ENCODE results near the gene ZNF644. TPM values are rescaled to one million over a fixed set of nuclear protein-coding genes. Genes with fewer than 3 reads are reported as not detected.

ZNF644 gene
- total and polyA plus RNA-seq, 4 donors: 12.2 to 121 (median 35.5) TPM

DNA sequence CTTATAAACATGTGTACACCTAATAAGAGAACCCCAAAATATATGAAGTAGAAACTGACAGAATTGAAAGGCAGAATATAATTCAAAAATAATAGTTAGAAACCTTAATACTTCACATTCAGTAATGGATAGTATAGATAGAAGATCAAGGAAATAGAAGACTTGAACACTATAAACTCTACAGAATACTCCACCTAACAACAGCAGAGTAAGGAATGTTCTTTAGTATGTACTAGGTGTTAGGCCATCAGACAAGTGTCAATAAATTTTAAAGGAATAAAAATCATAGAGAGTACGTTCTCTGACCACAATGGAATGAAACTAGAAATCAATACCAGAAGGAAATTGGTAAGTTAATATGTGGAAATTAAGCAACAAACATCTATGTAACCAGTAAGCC, 16.6 kb downstream of the ZNF644 start:
- Histone ChIP-seq H3K9ac (ENCODE audit: insufficient read depth in 1 of 2, low read length in 2 of 2) (no peak overlapping the region), H3K36me3 (ENCODE audit: control insufficient read depth in 4 of 4, insufficient read depth in 4 of 4, low read length in 4 of 4) (peaks cover 0 to 2% (median 0%) of the 10 kb centered on the region in 4 donors), H3K27me3 (ENCODE audit: control insufficient read depth in 3 of 3, insufficient read depth in 3 of 3, low read length in 2 of 3) (no peaks in the 10 kb centered on the region), H3K4me3 (no peak overlapping the region), H3K4me1 (ENCODE audit: control insufficient read depth in 5 of 5, insufficient read depth in 5 of 5, low read length in 5 of 5) (peaks cover 0 to 10% (median 0%) of the 10 kb centered on the region in 5 donors), H3K27ac (ENCODE audit: low read depth in 1 of 2, low read length in 1 of 2) (no peak overlapping the region), H3K9me3 (ENCODE audit: control insufficient read depth in 4 of 4, insufficient read depth in 3 of 4, low read length in 3 of 4) (no peaks in the 10 kb centered on the region)
- WGBS, 2 donors: 38 to 79% methylated on average over 1 of the region's 1 CpG
- TF ChIP-seq, protein P1, sequence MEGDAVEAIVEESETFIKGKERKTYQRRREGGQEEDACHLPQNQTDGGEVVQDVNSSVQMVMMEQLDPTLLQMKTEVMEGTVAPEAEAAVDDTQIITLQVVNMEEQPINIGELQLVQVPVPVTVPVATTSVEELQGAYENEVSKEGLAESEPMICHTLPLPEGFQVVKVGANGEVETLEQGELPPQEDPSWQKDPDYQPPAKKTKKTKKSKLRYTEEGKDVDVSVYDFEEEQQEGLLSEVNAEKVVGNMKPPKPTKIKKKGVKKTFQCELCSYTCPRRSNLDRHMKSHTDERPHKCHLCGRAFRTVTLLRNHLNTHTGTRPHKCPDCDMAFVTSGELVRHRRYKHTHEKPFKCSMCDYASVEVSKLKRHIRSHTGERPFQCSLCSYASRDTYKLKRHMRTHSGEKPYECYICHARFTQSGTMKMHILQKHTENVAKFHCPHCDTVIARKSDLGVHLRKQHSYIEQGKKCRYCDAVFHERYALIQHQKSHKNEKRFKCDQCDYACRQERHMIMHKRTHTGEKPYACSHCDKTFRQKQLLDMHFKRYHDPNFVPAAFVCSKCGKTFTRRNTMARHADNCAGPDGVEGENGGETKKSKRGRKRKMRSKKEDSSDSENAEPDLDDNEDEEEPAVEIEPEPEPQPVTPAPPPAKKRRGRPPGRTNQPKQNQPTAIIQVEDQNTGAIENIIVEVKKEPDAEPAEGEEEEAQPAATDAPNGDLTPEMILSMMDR (IDR thresholded peaks at IDR 0.05; ENCODE audit: control extremely low read depth, extremely low read depth): no peak
- DNase-seq: no peak
- no peak for ATAC-seq (ENCODE audit: insufficient read depth, low FRiP score)

DNA sequence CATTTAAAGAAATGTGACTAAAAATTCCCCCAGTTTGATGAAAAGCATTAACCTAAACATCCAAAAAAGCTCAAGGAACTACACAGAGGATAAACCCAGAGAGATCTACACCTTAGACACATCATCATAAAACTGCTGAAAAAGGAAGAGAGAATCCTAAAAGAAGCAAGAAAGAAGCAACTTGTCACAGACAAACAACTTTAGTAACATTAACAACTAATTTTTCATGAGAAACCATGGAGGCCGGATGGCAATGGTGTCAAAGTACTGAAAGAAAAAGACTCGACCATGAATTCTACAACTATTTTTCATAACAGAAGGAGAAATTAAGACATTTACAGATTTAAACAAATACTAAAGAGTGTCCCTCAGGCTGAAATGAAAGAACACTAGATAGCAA, 17.7 kb downstream of the ZNF644 start:
- H3K36me3 ChIP-seq (ENCODE audit: control insufficient read depth in 4 of 4, insufficient read depth in 4 of 4, low read length in 4 of 4): peaks cover 0 to 2% (median 0%) of the 10 kb centered on the region in 4 donors
- no peak for ATAC-seq (ENCODE audit: insufficient read depth, low FRiP score)
- H3K9ac ChIP-seq (ENCODE audit: insufficient read depth in 1 of 2, low read length in 2 of 2): no peak overlapping the region
- H3K27me3 ChIP-seq (ENCODE audit: control insufficient read depth in 3 of 3, insufficient read depth in 3 of 3, low read length in 2 of 3): no peaks in the 10 kb centered on the region
- H3K9me3 ChIP-seq (ENCODE audit: control insufficient read depth in 4 of 4, insufficient read depth in 3 of 4, low read length in 3 of 4): no peaks in the 10 kb centered on the region
- TF ChIP-seq, protein P1 (IDR thresholded peaks at IDR 0.05; ENCODE audit: control extremely low read depth, extremely low read depth): no peak
- no peak overlapping the region for H3K4me3 ChIP-seq
- H3K4me1 ChIP-seq (ENCODE audit: control insufficient read depth in 5 of 5, insufficient read depth in 5 of 5, low read length in 5 of 5): peaks cover 0 to 10% (median 0%) of the 10 kb centered on the region in 5 donors
- H3K27ac ChIP-seq (ENCODE audit: low read depth in 1 of 2, low read length in 1 of 2): no peak overlapping the region
- DNase-seq: no peak
- WGBS, 2 donors: 90 to 92% methylated on average over 2 of the region's 2 CpGs

DNA sequence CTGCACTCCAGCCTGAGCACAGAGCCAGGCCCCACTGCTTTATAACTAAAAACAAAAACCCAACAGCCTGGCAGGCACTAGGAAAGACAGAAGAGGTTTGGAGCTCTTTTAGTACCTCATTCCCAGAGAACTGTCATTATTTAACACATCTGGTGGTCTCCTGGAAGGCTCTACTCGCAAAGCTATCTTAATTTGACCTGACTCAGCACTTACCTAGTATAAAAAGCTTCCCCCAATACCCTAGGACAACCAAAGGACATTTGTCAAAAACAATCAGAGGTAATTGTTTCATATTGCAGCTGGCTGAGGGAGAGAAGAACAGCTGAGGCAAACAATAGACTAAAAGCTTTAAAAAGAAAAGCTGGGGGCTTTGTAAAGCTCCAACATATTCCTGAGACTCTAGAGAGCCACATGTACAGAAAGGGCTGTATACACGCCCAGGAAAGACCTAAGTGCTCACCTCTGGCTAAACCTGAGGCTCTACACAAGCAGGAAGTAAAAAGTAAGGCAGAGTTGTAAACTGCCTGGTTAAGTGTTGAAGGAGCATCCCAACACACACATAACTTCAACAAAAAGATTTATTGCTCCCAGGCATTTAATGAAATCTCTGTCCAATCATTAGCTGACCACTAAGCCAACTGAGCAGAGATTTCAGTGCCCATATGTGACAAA, 25.0 kb downstream of the ZNF644 start:
- H3K27me3 ChIP-seq (ENCODE audit: control insufficient read depth in 3 of 3, insufficient read depth in 3 of 3, low read length in 2 of 3): no peaks in the 10 kb centered on the region
- H3K4me1 ChIP-seq (ENCODE audit: control insufficient read depth in 5 of 5, insufficient read depth in 5 of 5, low read length in 5 of 5): peaks cover 0 to 11% (median 0%) of the 10 kb centered on the region in 5 donors
- no peak overlapping the region for H3K4me3 ChIP-seq
- ATAC-seq (ENCODE audit: insufficient read depth, low FRiP score): no peak
- no peak for DNase-seq
- H3K36me3 ChIP-seq (ENCODE audit: control insufficient read depth in 4 of 4, insufficient read depth in 4 of 4, low read length in 4 of 4): peaks cover 0 to 13% (median under 1%) of the 10 kb centered on the region in 4 donors
- H3K9ac ChIP-seq (ENCODE audit: insufficient read depth in 1 of 2, low read length in 2 of 2): no peak overlapping the region
- H3K27ac ChIP-seq (ENCODE audit: low read depth in 1 of 2, low read length in 1 of 2): no peak overlapping the region
- TF ChIP-seq, protein P1 (IDR thresholded peaks at IDR 0.05; ENCODE audit: control extremely low read depth, extremely low read depth): no peak
- no peaks in the 10 kb centered on the region for H3K9me3 ChIP-seq (ENCODE audit: control insufficient read depth in 4 of 4, insufficient read depth in 3 of 4, low read length in 3 of 4)
- WGBS, 2 donors: 97 to 98% methylated on average over 2 of the region's 2 CpGs

Data from lung (tissue), 12 donors.